ENCODE data around the gene MACROH2A1. TPM values are rescaled to one million over a fixed set of nuclear protein-coding genes. Genes with fewer than 3 reads are reported as not detected.

The MACROH2A1 gene
- total and polyA plus RNA-seq, 9 of the 15 experiments (the other 6 are each of a cell fraction or from before 2014, with no cell fraction given): 44.9 to 289 (median 193) TPM

GRCh38 chr5:135373736-135374515 is 25.1 kb downstream of the MACROH2A1 start:
- Histone ChIP-seq H2AFZ (ENCODE audit: low read depth, low read length) (no peak overlapping the region), H3K36me3 (ENCODE audit: control insufficient read depth, insufficient read depth, low read length) (peaks cover 99% of the 10 kb centered on the region), H3K27me3 (ENCODE audit: control insufficient read depth in 2 of 2, insufficient read depth in 2 of 2, low read length in 2 of 2) (no peaks in the 10 kb centered on the region), H3K27ac (ENCODE audit: extremely low read depth, low read depth, low read length) (no peak overlapping the region), H3K4me3 (no peak overlapping the region), H3K4me1 (replicated peaks in 1 of 2; ENCODE audit: control insufficient read depth in 2 of 2, insufficient read depth in 2 of 2, low read length in 2 of 2) (no peaks in the 10 kb centered on the region), H3K9me3 (replicated peaks; ENCODE audit: control insufficient read depth, insufficient read depth, low read depth, low read length) (no peaks in the 10 kb centered on the region), H4K20me1 (replicated peaks; ENCODE audit: control insufficient read depth, insufficient read depth, low read length) (peaks cover 19% of the 10 kb centered on the region), H3K9me1 (ENCODE audit: control insufficient read depth, insufficient read depth, low read length) (no peaks in the 10 kb centered on the region), H3K4me2 (ENCODE audit: insufficient read depth, low read length) (no peak overlapping the region), H3K9ac (ENCODE audit: insufficient read depth in 1 of 2, low read depth in 2 of 2, low read length in 2 of 2) (0 out of 4 replicates have a peak overlapping the region, but pooled peaks of 1 of the 2 experiments have one; percentile 2), H3K79me2 (ENCODE audit: control insufficient read depth, insufficient read depth, low read length) (peaks cover 30% of the 10 kb centered on the region; the same call in 2 of the 3 replicates)
- no peak for ATAC-seq
- ChIA-PET POLR2A (interaction anchor here (0.6 to 1.5 kb wide), 2 partner anchors 9 to 236 kb away, joined by 3 to 4 read pairs; no protein-coding TSS in a partner anchor), CTCF (ENCODE audit: low intra/inter-chr PET ratio) (no interaction called here)
- intact Hi-C loops (cut with micrococcal nuclease) (no loop called here), in situ Hi-C loops (cut with MboI) (no loop called here)
- no peak for DNase-seq (ENCODE audit: extremely low read depth in 1 of 4, low spot score in 3 of 4)
- no TSS peak for BruUV-seq (replicated peaks)
- TF ChIP-seq FOXJ2 (tag; IDR thresholded peaks at IDR 0.05) (peak; percentile 69; the same call in 1 of the 2 replicates), DNMT1 (IDR thresholded peaks at IDR 0.05) (no peak), RFX1 (IDR thresholded peaks at IDR 0.05) (peak; percentile 81), SMARCC2 (IDR thresholded peaks at IDR 0.05; ENCODE audit: low read depth) (no peak)
- no peak for FAIRE-seq
- WGBS (ENCODE audit: insufficient coverage, low coverage, missing lambda C conversion rate): 80% methylated on average over 7 of the region's 7 CpGs

Data from K562 (cell line).